Sigmoid colon (tissue), 7 donors: ENCODE results near the gene JAZF1. TPM values are rescaled to one million over a fixed set of nuclear protein-coding genes. Genes with fewer than 3 reads are reported as not detected.

Experiments
- DNase-seq: peaks from one replicate; pipeline ENCODE4 v3.0.0-alpha.2; 2019
- H3K27ac ChIP-seq, 4 donors: fragments of 200-600 bp; sonication (generic); one replicate each; pipeline ENCODE4 v1.5.1; 2016 to 2019; ENCODE audit warnings: mild to moderate bottlenecking in 1 of 4
- H3K27me3 ChIP-seq, 3 donors: fragments of 200-600 bp; sonication (generic); one replicate each; pipeline ENCODE4 v1.5.1; 2019; ENCODE audit warnings: mild to moderate bottlenecking in 1 of 3
- H3K36me3 ChIP-seq, 4 donors: fragments of 200-600 bp; sonication (generic); one replicate each; pipeline ENCODE4 v1.5.1; 2016 to 2019
- H3K4me1 ChIP-seq, 4 donors: fragments of 200-600 bp; sonication (generic); one replicate each; pipeline ENCODE4 v1.5.1; 2017 to 2019
- H3K4me3 ChIP-seq, 4 donors: fragments of 200-600 bp; sonication (generic); one replicate each; pipeline ENCODE4 v1.5.1; 2017 to 2019; ENCODE audit warnings: mild to moderate bottlenecking in 2 of 4, moderate library complexity in 1 of 4
- H3K9me3 ChIP-seq, 4 donors: fragments of 200-600 bp in 3 of 4; sonication (generic) in 3 of 4; one replicate each; pipeline versions ENCODE4 v1.5.1 to v1.6.1; 2013 to 2019
- EP300 ChIP-seq, 4 donors: sonication (generic); formaldehyde crosslinking; IDR thresholded peaks; one replicate each; pipeline ENCODE4 v1.6.1; 2017; ENCODE audit warnings: antibody characterized with exemption in 4 of 4
- POLR2A ChIP-seq, 2 donors: fragments of 450-650 bp; IDR thresholded peaks; one replicate each; pipeline ENCODE4 v1.6.1; 2016; ENCODE audit warnings: antibody characterized with exemption in 2 of 2, mild to moderate bottlenecking in 2 of 2, moderate library complexity in 2 of 2
- POLR2AphosphoS5 ChIP-seq, 4 donors: sonication (generic); formaldehyde crosslinking; IDR thresholded peaks; one replicate each; pipeline ENCODE4 v1.6.1; 2017; ENCODE audit warnings: antibody characterized with exemption in 4 of 4
- WGBS, 2 donors: extraction: QIAGEN DNeasy Blood & Tissue Kit; methylation state at CpG; one replicate each; pipeline ENCODE4 v1.1.7; 2013; 5-methylcytosine and 5-hydroxymethylcytosine counted together
- intact Hi-C: fragments of 100-400 bp; cut with DNase I; formaldehyde crosslinking; loops from one replicate; pipeline ENCODE4 v1.15.1; 2023
- polyA plus RNA-seq, 3 donors: library from polyadenylated mRNA; stranded (reverse); fragments of 200-250 nt; gene quantifications; one replicate each; pipeline ENCODE4 v1.2.3, GENCODE V29; 2013
- total RNA-seq, 4 donors: library from RNA; depleted of rRNA; stranded (reverse); fragments of >200 nt; gene quantifications; one replicate each; pipeline ENCODE4 v1.1.0, GENCODE V29; 2016
- TF ChIP-seq, protein P1 (sequence below), 4 experiments: fragments of 450-650 bp in 3 of 4; fragments of 200-600 bp in 1 of 4; IDR thresholded peaks; one replicate each; pipeline ENCODE4 v1.5.1; 2016 to 2019; ENCODE audit warnings: antibody characterized with exemption in 4 of 4, mild to moderate bottlenecking in 3 of 4, moderate library complexity in 2 of 4
- donor health status: healthy with polysubstance abuse.
- donor health status: Bipolar disorder and iron deficiency.
- donor health status: healthy.

The JAZF1 gene
- total and polyA plus RNA-seq, 7 donors: 4.2 to 59.6 (median 46.4) TPM

- peaks cover 0 to 58% (median 43%) of the 10 kb centered on the region in 4 donors for H3K4me1 ChIP-seq
- intact Hi-C loops: no loop called here
- peak overlapping the region in 1 of 4 donors; percentile 2 for H3K27ac ChIP-seq
- DNase-seq: no peak
- TF ChIP-seq POLR2A (IDR thresholded peaks at IDR 0.05): no peak
- no peak overlapping the region for H3K4me3 ChIP-seq
- no peaks in the 10 kb centered on the region for H3K27me3 ChIP-seq
- no peaks in the 10 kb centered on the region for H3K36me3 ChIP-seq
- H3K9me3 ChIP-seq: no peaks in the 10 kb centered on the region
Measured at GRCh38 chr7:28001896-28002295, 178.7 kb downstream of the JAZF1 start.

- no peak for DNase-seq
- intact Hi-C loops: no loop called here
- H3K4me1 ChIP-seq: peaks cover 0 to 55% (median 44%) of the 10 kb centered on the region in 4 donors
- H3K36me3 ChIP-seq: no peaks in the 10 kb centered on the region
- TF ChIP-seq POLR2A (IDR thresholded peaks at IDR 0.05) (no peak), EP300 (IDR thresholded peaks at IDR 0.05) (no peak), POLR2AphosphoS5 (IDR thresholded peaks at IDR 0.05) (no peak)
- TF ChIP-seq, protein P1, sequence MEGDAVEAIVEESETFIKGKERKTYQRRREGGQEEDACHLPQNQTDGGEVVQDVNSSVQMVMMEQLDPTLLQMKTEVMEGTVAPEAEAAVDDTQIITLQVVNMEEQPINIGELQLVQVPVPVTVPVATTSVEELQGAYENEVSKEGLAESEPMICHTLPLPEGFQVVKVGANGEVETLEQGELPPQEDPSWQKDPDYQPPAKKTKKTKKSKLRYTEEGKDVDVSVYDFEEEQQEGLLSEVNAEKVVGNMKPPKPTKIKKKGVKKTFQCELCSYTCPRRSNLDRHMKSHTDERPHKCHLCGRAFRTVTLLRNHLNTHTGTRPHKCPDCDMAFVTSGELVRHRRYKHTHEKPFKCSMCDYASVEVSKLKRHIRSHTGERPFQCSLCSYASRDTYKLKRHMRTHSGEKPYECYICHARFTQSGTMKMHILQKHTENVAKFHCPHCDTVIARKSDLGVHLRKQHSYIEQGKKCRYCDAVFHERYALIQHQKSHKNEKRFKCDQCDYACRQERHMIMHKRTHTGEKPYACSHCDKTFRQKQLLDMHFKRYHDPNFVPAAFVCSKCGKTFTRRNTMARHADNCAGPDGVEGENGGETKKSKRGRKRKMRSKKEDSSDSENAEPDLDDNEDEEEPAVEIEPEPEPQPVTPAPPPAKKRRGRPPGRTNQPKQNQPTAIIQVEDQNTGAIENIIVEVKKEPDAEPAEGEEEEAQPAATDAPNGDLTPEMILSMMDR (IDR thresholded peaks at IDR 0.05): no peak
- H3K27ac ChIP-seq: peak overlapping the region in 2 of 4 donors; percentile 7 to 42
- no peak overlapping the region for H3K4me3 ChIP-seq
- no peaks in the 10 kb centered on the region for H3K27me3 ChIP-seq
- WGBS, 2 donors: 18 to 74% methylated on average over 3 of the region's 3 CpGs
- no peaks in the 10 kb centered on the region for H3K9me3 ChIP-seq
Measured at GRCh38 chr7:27999829-28000228, 180.8 kb downstream of the JAZF1 start.

DNA sequence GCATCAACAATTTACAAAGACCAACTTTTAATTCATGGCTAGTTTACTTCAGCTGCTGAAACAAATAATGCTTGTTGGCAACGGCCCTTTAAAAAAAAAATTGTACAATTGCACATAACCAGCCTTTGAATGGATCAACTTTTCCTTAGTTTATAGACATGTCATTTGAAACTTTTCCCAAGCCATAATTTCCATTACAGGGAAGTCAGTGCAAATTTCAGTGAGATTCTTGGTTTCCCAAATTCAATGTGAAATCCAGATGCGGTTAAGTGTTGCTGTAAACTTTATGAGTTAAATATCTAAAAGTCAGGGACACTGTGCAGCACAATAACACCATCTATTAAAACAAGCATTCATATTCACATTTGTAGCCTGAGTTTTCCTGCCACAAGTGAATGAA is 182.2 kb downstream of the JAZF1 start:
- H3K4me1 ChIP-seq: peaks cover 0 to 68% (median 53%) of the 10 kb centered on the region in 4 donors
- peak overlapping the region in 3 of 4 donors; percentile 36 to 53 (median 42) for H3K27ac ChIP-seq
- H3K4me3 ChIP-seq: no peak overlapping the region
- no peaks in the 10 kb centered on the region for H3K9me3 ChIP-seq
- WGBS, 2 donors: 34 to 43% methylated on average over 2 of the region's 2 CpGs
- H3K36me3 ChIP-seq: no peaks in the 10 kb centered on the region
- no peaks in the 10 kb centered on the region for H3K27me3 ChIP-seq
- no peak for DNase-seq
- intact Hi-C loops: no loop called here
- TF ChIP-seq POLR2A (IDR thresholded peaks at IDR 0.05) (no peak), POLR2AphosphoS5 (IDR thresholded peaks at IDR 0.05) (no peak), EP300 (IDR thresholded peaks at IDR 0.05) (no peak)
- TF ChIP-seq, protein P1 (IDR thresholded peaks at IDR 0.05): no peak

DNA sequence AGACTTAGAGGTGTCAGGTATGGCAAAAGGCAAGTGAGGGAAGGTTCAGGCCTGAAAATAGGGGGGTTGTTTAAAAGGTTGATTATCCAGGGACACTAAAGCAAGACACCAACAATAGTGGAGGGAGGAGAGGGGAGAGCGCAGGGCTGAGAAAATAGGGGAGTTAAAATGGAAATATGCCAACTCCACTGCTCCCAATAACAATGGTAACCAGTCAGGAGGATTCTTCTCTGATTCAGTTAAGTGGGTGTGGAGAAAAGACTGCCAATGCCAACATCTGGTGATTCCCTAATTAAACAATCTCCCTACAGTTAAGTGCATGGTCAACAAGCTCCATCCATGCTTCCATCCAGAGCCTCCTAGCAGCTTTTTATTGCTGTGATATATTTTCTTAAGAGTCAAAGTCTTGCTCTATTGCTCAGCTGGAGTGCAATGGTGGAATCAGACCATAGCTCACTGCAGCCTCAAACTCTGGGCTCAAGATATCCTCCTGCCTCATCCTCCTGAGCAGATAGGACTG is 183.3 kb downstream of the JAZF1 start:
- Histone ChIP-seq H3K4me1 (peaks cover 0 to 75% (median 61%) of the 10 kb centered on the region in 4 donors), H3K4me3 (no peak overlapping the region), H3K27me3 (no peaks in the 10 kb centered on the region), H3K27ac (peak overlapping the region in 3 of 4 donors; percentile 36 to 53 (median 42)), H3K36me3 (no peaks in the 10 kb centered on the region), H3K9me3 (no peaks in the 10 kb centered on the region)
- intact Hi-C loops: no loop called here
- WGBS, 2 donors: 89 to 100% methylated on average over 1 of the region's 1 CpG
- TF ChIP-seq, protein P1 (IDR thresholded peaks at IDR 0.05): no peak
- no peak for TF ChIP-seq POLR2AphosphoS5 (IDR thresholded peaks at IDR 0.05)
- no peak for TF ChIP-seq POLR2A (IDR thresholded peaks at IDR 0.05)
- TF ChIP-seq EP300 (IDR thresholded peaks at IDR 0.05): no peak
- no peak for DNase-seq

DNA sequence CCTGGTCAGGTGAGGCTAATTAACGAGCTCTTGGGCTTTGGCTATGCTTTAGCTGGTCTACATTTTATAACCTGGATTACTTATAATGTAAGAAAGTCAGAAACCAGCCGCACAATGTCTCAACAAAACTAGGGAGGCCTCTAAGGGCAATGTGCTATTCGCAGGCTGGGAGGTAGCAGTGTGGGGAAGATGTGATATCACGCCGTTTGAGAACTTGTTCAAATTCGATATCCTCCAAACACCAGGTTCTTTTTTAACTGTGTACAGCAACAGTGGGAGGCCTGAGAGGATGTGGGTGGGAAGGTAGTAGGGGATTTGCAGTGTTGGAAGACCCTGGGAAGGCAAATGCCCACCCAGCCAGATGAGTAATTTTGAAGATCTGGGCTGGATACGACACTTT is 184.5 kb downstream of the JAZF1 start:
- no peaks in the 10 kb centered on the region for H3K9me3 ChIP-seq
- no peaks in the 10 kb centered on the region for H3K27me3 ChIP-seq
- H3K4me3 ChIP-seq: no peak overlapping the region
- H3K36me3 ChIP-seq: no peaks in the 10 kb centered on the region
- 94 to 95% methylated on average over 7 of the region's 7 CpGs for WGBS, 2 donors
- intact Hi-C loops: no loop called here
- no peak overlapping the region for H3K27ac ChIP-seq
- no peak for DNase-seq
- peaks cover 0 to 75% (median 66%) of the 10 kb centered on the region in 4 donors for H3K4me1 ChIP-seq
- TF ChIP-seq EP300 (IDR thresholded peaks at IDR 0.05) (no peak), POLR2AphosphoS5 (IDR thresholded peaks at IDR 0.05) (no peak), POLR2A (IDR thresholded peaks at IDR 0.05) (no peak)
- TF ChIP-seq, protein P1 (IDR thresholded peaks at IDR 0.05): no peak
